GM18498 (cell line): ENCODE results near the gene SHISA9.

Experiments
- ATAC-seq: cut with Tn5 transposase; IDR thresholded peaks from one replicate; pipeline ENCODE4 v1.9.1; 2021; ENCODE audit warnings: mild to moderate bottlenecking, moderate library complexity; ENCODE audit not compliant: unreplicated experiment

The SHISA9 gene

GRCh38 chr16:13155377-13155776 is 254.0 kb downstream of the SHISA9 start:
- no peak for ATAC-seq

GRCh38 chr16:13155780-13156179 is 254.4 kb downstream of the SHISA9 start:
- ATAC-seq = no peak

- no peak for ATAC-seq
Observed at GRCh38 chr16:13157082-13157481, 255.7 kb downstream of the SHISA9 start.

- ATAC-seq = no peak
Observed at GRCh38 chr16:13158427-13158826, 257.0 kb downstream of the SHISA9 start.

- no peak for ATAC-seq
Observed at GRCh38 chr16:13165024-13165423, 263.6 kb downstream of the SHISA9 start.

- ATAC-seq = no peak
Observed at GRCh38 chr16:13168091-13168572, 266.7 kb downstream of the SHISA9 start.

- no peak for ATAC-seq
Observed at GRCh38 chr16:13171313-13171712, 269.9 kb downstream of the SHISA9 start.

- ATAC-seq = no peak
Observed at GRCh38 chr16:13176711-13177110, 275.3 kb downstream of the SHISA9 start.

GRCh38 chr16:13178318-13178717 is 276.9 kb downstream of the SHISA9 start:
- no peak for ATAC-seq

- no peak for ATAC-seq
Observed at GRCh38 chr16:13181432-13181831, 280.0 kb downstream of the SHISA9 start.

GRCh38 chr16:13186813-13187212 is 285.4 kb downstream of the SHISA9 start:
- ATAC-seq = no peak

GRCh38 chr16:13189250-13189649 is 287.9 kb downstream of the SHISA9 start:
- no peak for ATAC-seq

GRCh38 chr16:13193721-13194120 is 292.3 kb downstream of the SHISA9 start:
- no peak for ATAC-seq

GRCh38 chr16:13194766-13195165 is 293.4 kb downstream of the SHISA9 start:
- no peak for ATAC-seq

GRCh38 chr16:13203725-13204124 is 302.3 kb downstream of the SHISA9 start:
- no peak for ATAC-seq

GRCh38 chr16:13205352-13205751 is 304.0 kb downstream of the SHISA9 start:
- no peak for ATAC-seq

GRCh38 chr16:13206606-13207005 is 305.2 kb downstream of the SHISA9 start:
- ATAC-seq = no peak

GRCh38 chr16:13207151-13207550 is 305.8 kb downstream of the SHISA9 start:
- no peak for ATAC-seq

- no peak for ATAC-seq
Observed at GRCh38 chr16:13223666-13224065, 322.3 kb downstream of the SHISA9 start.

- no peak for ATAC-seq
Observed at GRCh38 chr16:13229039-13229438, 327.6 kb downstream of the SHISA9 start.

GRCh38 chr16:13231365-13231764 is 330.0 kb downstream of the SHISA9 start:
- ATAC-seq = no peak

- ATAC-seq = no peak
Observed at GRCh38 chr16:13234999-13235398, 333.6 kb downstream of the SHISA9 start.

- no peak for ATAC-seq
Observed at GRCh38 chr16:13236308-13236707, 334.9 kb downstream of the SHISA9 start.

- no peak for ATAC-seq
Observed at GRCh38 chr16:13238182-13238581, 336.8 kb downstream of the SHISA9 start.
